ENCODE measurements around the gene SLC35F3. TPM values are rescaled to one million over a fixed set of nuclear protein-coding genes. Genes with fewer than 3 reads are reported as not detected.

SLC35F3 gene
- total and polyA plus RNA-seq, 9 of the 15 experiments (the other 6 are each of a cell fraction or from before 2014, with no cell fraction given) = 0.04 to 0.07 (median 0.04) TPM; not detected in 6

DNA sequence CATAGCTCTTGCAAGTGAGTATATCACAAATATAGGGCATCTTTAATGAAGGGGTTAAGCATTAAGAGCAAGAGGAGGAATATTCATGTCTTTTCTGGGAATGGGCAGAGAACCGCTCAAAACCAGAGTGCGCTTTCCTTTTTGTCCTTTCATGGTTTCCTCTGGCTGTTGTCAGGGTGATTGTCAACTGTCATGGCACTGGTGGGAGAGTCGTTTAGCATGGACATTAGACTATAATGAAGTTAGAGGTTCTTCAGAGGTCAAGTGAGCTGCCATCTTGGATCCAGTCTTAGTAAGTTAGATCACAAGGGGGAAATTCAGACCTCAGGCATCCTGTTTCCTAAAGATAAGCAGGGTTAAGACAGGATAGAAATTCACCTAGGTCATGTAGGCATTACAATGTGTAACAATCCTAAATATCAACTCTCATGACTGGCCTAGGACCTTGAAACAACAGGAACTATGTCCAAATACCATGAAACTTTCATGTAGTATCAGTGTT lies 456.7 kb downstream of the SLC35F3 start (continued):
- TF ChIP-seq JUND (IDR thresholded peaks at IDR 0.05; ENCODE audit: borderline replicate concordance, low read depth, low read length) (no peak), JUND (tag; IDR thresholded peaks at IDR 0.05; ENCODE audit: borderline replicate concordance, low read depth, low read length) (peak; percentile 66; the same call in 2 of the 3 replicates), TAL1 (IDR thresholded peaks at IDR 0.05) (peak; percentile 69), ZNF165 (CRISPR knock-in tag; IDR thresholded peaks at IDR 0.05; ENCODE audit: borderline replicate concordance) (peak; percentile 44; the same call in 1 of the 2 replicates), CXXC5 (CRISPR knock-in tag; IDR thresholded peaks at IDR 0.05) (peak; percentile 65), MBD2 (IDR thresholded peaks at IDR 0.05; ENCODE audit: borderline replicate concordance, low read depth) (peak; percentile 28; the same call in 1 of the 2 replicates), NFRKB (IDR thresholded peaks at IDR 0.05; ENCODE audit: low read depth) (peak; percentile 90), KDM2B (CRISPR knock-in tag; IDR thresholded peaks at IDR 0.05) (no peak), PHF20 (IDR thresholded peaks at IDR 0.05; ENCODE audit: partially characterized antibody) (no peak), ZNF23 (CRISPR knock-in tag; IDR thresholded peaks at IDR 0.05) (0 out of 2 replicates have a peak, but pooled peaks have one; percentile 0), FOXM1 (IDR thresholded peaks at IDR 0.05; ENCODE audit: low read depth) (peak; percentile 23; the same call in 1 of the 2 replicates), FOXM1 (CRISPR knock-in tag; IDR thresholded peaks at IDR 0.05; ENCODE audit: low read depth) (no peak), NFE2L1 (tag; IDR thresholded peaks at IDR 0.05; ENCODE audit: borderline replicate concordance, low read depth) (no peak)
- TF ChIP-seq, protein P1, sequence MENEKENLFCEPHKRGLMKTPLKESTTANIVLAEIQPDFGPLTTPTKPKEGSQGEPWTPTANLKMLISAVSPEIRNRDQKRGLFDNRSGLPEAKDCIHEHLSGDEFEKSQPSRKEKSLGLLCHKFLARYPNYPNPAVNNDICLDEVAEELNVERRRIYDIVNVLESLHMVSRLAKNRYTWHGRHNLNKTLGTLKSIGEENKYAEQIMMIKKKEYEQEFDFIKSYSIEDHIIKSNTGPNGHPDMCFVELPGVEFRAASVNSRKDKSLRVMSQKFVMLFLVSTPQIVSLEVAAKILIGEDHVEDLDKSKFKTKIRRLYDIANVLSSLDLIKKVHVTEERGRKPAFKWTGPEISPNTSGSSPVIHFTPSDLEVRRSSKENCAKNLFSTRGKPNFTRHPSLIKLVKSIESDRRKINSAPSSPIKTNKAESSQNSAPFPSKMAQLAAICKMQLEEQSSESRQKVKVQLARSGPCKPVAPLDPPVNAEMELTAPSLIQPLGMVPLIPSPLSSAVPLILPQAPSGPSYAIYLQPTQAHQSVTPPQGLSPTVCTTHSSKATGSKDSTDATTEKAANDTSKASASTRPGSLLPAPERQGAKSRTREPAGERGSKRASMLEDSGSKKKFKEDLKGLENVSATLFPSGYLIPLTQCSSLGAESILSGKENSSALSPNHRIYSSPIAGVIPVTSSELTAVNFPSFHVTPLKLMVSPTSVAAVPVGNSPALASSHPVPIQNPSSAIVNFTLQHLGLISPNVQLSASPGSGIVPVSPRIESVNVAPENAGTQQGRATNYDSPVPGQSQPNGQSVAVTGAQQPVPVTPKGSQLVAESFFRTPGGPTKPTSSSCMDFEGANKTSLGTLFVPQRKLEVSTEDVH (IDR thresholded peaks at IDR 0.05; ENCODE audit: low read depth, partially characterized antibody) = no peak
- TF ChIP-seq, protein P2, sequence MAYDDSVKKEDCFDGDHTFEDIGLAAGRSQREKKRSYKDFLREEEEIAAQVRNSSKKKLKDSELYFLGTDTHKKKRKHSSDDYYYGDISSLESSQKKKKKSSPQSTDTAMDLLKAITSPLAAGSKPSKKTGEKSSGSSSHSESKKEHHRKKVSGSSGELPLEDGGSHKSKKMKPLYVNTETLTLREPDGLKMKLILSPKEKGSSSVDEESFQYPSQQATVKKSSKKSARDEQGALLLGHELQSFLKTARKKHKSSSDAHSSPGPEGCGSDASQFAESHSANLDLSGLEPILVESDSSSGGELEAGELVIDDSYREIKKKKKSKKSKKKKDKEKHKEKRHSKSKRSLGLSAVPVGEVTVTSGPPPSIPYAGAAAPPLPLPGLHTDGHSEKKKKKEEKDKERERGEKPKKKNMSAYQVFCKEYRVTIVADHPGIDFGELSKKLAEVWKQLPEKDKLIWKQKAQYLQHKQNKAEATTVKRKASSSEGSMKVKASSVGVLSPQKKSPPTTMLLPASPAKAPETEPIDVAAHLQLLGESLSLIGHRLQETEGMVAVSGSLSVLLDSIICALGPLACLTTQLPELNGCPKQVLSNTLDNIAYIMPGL (CRISPR knock-in tag; IDR thresholded peaks at IDR 0.05) = no peak
- TF ChIP-seq, protein P3, sequence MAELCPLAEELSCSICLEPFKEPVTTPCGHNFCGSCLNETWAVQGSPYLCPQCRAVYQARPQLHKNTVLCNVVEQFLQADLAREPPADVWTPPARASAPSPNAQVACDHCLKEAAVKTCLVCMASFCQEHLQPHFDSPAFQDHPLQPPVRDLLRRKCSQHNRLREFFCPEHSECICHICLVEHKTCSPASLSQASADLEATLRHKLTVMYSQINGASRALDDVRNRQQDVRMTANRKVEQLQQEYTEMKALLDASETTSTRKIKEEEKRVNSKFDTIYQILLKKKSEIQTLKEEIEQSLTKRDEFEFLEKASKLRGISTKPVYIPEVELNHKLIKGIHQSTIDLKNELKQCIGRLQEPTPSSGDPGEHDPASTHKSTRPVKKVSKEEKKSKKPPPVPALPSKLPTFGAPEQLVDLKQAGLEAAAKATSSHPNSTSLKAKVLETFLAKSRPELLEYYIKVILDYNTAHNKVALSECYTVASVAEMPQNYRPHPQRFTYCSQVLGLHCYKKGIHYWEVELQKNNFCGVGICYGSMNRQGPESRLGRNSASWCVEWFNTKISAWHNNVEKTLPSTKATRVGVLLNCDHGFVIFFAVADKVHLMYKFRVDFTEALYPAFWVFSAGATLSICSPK (IDR thresholded peaks at IDR 0.05; ENCODE audit: borderline replicate concordance) = no peak
- TF ChIP-seq, protein P4, sequence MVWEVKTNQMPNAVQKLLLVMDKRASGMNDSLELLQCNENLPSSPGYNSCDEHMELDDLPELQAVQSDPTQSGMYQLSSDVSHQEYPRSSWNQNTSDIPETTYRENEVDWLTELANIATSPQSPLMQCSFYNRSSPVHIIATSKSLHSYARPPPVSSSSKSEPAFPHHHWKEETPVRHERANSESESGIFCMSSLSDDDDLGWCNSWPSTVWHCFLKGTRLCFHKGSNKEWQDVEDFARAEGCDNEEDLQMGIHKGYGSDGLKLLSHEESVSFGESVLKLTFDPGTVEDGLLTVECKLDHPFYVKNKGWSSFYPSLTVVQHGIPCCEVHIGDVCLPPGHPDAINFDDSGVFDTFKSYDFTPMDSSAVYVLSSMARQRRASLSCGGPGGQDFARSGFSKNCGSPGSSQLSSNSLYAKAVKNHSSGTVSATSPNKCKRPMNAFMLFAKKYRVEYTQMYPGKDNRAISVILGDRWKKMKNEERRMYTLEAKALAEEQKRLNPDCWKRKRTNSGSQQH (CRISPR knock-in tag; IDR thresholded peaks at IDR 0.05) = no peak
- TF ChIP-seq, protein P5, sequence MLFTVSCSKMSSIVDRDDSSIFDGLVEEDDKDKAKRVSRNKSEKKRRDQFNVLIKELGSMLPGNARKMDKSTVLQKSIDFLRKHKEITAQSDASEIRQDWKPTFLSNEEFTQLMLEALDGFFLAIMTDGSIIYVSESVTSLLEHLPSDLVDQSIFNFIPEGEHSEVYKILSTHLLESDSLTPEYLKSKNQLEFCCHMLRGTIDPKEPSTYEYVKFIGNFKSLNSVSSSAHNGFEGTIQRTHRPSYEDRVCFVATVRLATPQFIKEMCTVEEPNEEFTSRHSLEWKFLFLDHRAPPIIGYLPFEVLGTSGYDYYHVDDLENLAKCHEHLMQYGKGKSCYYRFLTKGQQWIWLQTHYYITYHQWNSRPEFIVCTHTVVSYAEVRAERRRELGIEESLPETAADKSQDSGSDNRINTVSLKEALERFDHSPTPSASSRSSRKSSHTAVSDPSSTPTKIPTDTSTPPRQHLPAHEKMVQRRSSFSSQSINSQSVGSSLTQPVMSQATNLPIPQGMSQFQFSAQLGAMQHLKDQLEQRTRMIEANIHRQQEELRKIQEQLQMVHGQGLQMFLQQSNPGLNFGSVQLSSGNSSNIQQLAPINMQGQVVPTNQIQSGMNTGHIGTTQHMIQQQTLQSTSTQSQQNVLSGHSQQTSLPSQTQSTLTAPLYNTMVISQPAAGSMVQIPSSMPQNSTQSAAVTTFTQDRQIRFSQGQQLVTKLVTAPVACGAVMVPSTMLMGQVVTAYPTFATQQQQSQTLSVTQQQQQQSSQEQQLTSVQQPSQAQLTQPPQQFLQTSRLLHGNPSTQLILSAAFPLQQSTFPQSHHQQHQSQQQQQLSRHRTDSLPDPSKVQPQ (CRISPR knock-in tag; IDR thresholded peaks at IDR 0.05; ENCODE audit: borderline replicate concordance) = 0 out of 2 replicates have a peak, but pooled peaks have one; percentile 25

Measured in K562 (cell line).